IMR-90 (cell line): ENCODE data around the gene ALDH5A1. TPM values are rescaled to one million over a fixed set of nuclear protein-coding genes. Genes with fewer than 3 reads are reported as not detected.

ENCODE experiments used
- ATAC-seq: fragments of 200-7000 bp; cut with Tn5 transposase; 2 replicates; pipeline ENCODE4 v1.9.1; 2020; ENCODE audit warnings: low read depth, mild to moderate bottlenecking, moderate library complexity
- BruUV-seq: library from RNA; stranded (reverse); fragments of 400-500 nt; replicated peaks from 2 replicates; lab custom pipeline; 2021; lab: Mats Ljungman, UMichigan
- CTCF ChIA-PET: fragments of 300-600 bp; formaldehyde crosslinking; extraction: SDS; loops from one replicate; lab custom pipeline; 2021; ENCODE audit warnings: antibody characterized with exemption; lab: Yijun Ruan, JAX
- POLR2A ChIA-PET: fragments of 300-600 bp; sonication (Branson Sonifier 250); formaldehyde crosslinking; loops from one replicate; lab custom pipeline; 2022; ENCODE audit warnings: antibody characterized with exemption; ENCODE audit not compliant: unreplicated experiment; lab: Charles Lee
- DNase-seq: peaks from one replicate; pipeline ENCODE4 v3.0.0; 2013
- H2AFZ ChIP-seq: replicated peaks from 2 replicates; pipeline ENCODE3; 2013; ENCODE audit warnings: low read length, mild to moderate bottlenecking; ENCODE audit not compliant: poor library complexity
- H2AK5ac ChIP-seq: 2 replicates; pipeline ENCODE4 v1.6.1; 2013; ENCODE audit warnings: low read depth, low read length, inconsistent platforms
- H2AK9ac ChIP-seq: replicated peaks from 2 replicates; pipeline ENCODE3; 2013; ENCODE audit warnings: mild to moderate bottlenecking, low read depth, low read length, moderate library complexity; ENCODE audit not compliant: poor library complexity
- H2BK120ac ChIP-seq: 2 replicates; pipeline ENCODE4 v1.6.1; 2013; ENCODE audit warnings: low read depth, low read length, inconsistent platforms
- H2BK15ac ChIP-seq: 3 replicates; pipeline ENCODE4 v1.6.1; 2013; ENCODE audit warnings: low read depth, low read length, inconsistent platforms
- H2BK20ac ChIP-seq: 2 replicates; pipeline ENCODE4 v1.6.1; 2013; ENCODE audit warnings: low read depth, mild to moderate bottlenecking, inconsistent platforms, low read length, moderate library complexity
- H2BK5ac ChIP-seq: 2 replicates; pipeline ENCODE4 v1.6.1; 2013; ENCODE audit warnings: mild to moderate bottlenecking, low read depth, low read length, inconsistent platforms; ENCODE audit not compliant: poor library complexity, severe bottlenecking
- H3K14ac ChIP-seq: replicated peaks from 2 replicates; pipeline ENCODE4 v1.6.1; 2013; ENCODE audit warnings: low read depth, low read length, inconsistent platforms
- H3K18ac ChIP-seq: 2 replicates; pipeline ENCODE4 v1.6.1; 2013; ENCODE audit warnings: low read depth, low read length, control low read depth
- H3K23ac ChIP-seq: 2 replicates; pipeline ENCODE4 v1.6.1; 2013; ENCODE audit warnings: low read depth, low read length, inconsistent platforms
- H3K27ac ChIP-seq: 2 replicates; pipeline ENCODE4 v1.5.1; 2013; ENCODE audit warnings: mild to moderate bottlenecking, control low read depth, low read length; ENCODE audit not compliant: insufficient read depth
- H3K27me3 ChIP-seq: 2 replicates; pipeline ENCODE4 v1.6.1; 2013; ENCODE audit warnings: low read length; ENCODE audit not compliant: control insufficient read depth, insufficient read depth
- H3K36me3 ChIP-seq: 2 replicates; pipeline ENCODE4 v1.6.1; 2013; ENCODE audit warnings: low read length, mixed read lengths; ENCODE audit not compliant: control insufficient read depth, insufficient read depth
- H3K4ac ChIP-seq: 2 replicates; pipeline ENCODE4 v1.6.1; 2013; ENCODE audit warnings: low read depth, low read length, inconsistent platforms
- H3K4me1 ChIP-seq: 2 replicates; pipeline ENCODE4 v1.6.1; 2013; ENCODE audit warnings: low read length, mixed read lengths; ENCODE audit not compliant: control insufficient read depth, insufficient read depth
- H3K4me2 ChIP-seq: 2 replicates; pipeline ENCODE4 v1.6.1; 2013; ENCODE audit warnings: low read depth, mild to moderate bottlenecking, control low read depth, low read length, moderate library complexity
- H3K4me3 ChIP-seq: 2 replicates; pipeline ENCODE4 v1.5.1; 2013; ENCODE audit warnings: low read depth, mild to moderate bottlenecking, control low read depth, low read length, moderate library complexity; ENCODE audit not compliant: insufficient read depth
- H3K56ac ChIP-seq: 2 replicates; pipeline ENCODE4 v1.6.1; 2013; ENCODE audit warnings: low read length, inconsistent platforms; ENCODE audit not compliant: insufficient read depth; ENCODE audit errors: extremely low read depth
- H3K79me1 ChIP-seq, 2 experiments: 2 replicates each; pipeline ENCODE4 v1.6.1; 2013; ENCODE audit warnings: low read length in 2 of 2, inconsistent platforms in 1 of 2, low read depth in 1 of 2
- H3K9ac ChIP-seq: 2 replicates; pipeline ENCODE4 v1.6.1; 2013; ENCODE audit warnings: low read depth, low read length, control low read depth
- H3K9me1 ChIP-seq: 2 replicates; pipeline ENCODE4 v1.6.1; 2013; ENCODE audit warnings: low read length, inconsistent platforms; ENCODE audit not compliant: insufficient read depth
- H3K9me3 ChIP-seq: 2 replicates; pipeline ENCODE4 v1.6.1; 2013; ENCODE audit warnings: low read length; ENCODE audit not compliant: control insufficient read depth, insufficient read depth
- H4K20me1 ChIP-seq: 2 replicates; pipeline ENCODE4 v1.6.1; 2013; ENCODE audit warnings: low read length, inconsistent platforms; ENCODE audit not compliant: insufficient read depth
- H4K5ac ChIP-seq: 2 replicates; pipeline ENCODE4 v1.6.1; 2013; ENCODE audit warnings: mild to moderate bottlenecking, low read depth, low read length, control low read depth
- H4K8ac ChIP-seq, 2 experiments: 2 replicates each; pipeline ENCODE4 v1.6.1; 2013; ENCODE audit warnings: low read depth in 2 of 2, low read length in 2 of 2, control low read depth in 1 of 2, inconsistent platforms in 1 of 2
- H4K91ac ChIP-seq: 2 replicates; pipeline ENCODE4 v1.6.1; 2013; ENCODE audit warnings: low read depth, low read length, inconsistent platforms; ENCODE audit not compliant: insufficient read depth
- BHLHE40 ChIP-seq: fragments of 150-350 bp; IDR thresholded peaks from 2 replicates; pipeline ENCODE4 v1.6.1; 2016; ENCODE audit warnings: mild to moderate bottlenecking, low read depth, low read length
- CEBPB ChIP-seq: IDR thresholded peaks from 2 replicates; pipeline ENCODE4 v1.6.1; 2012; ENCODE audit warnings: low read depth, low read length, improper control_type of control experiment
- CHD1 ChIP-seq: IDR thresholded peaks from 2 replicates; pipeline ENCODE4 v1.6.1; 2012; ENCODE audit warnings: low read depth, low read length, improper control_type of control experiment
- CTCF ChIP-seq: conservative IDR thresholded peaks from 2 replicates; pipeline ENCODE4 v1.5.1; 2012; ENCODE audit warnings: mild to moderate bottlenecking, low read depth, low read length, improper control_type of control experiment
- ELK1 ChIP-seq: fragments of 150-350 bp; IDR thresholded peaks from 2 replicates; pipeline ENCODE4 v1.6.1; 2016; ENCODE audit warnings: low read depth, mild to moderate bottlenecking, low read length, moderate library complexity, borderline replicate concordance
- FOS ChIP-seq: fragments of 150-350 bp; IDR thresholded peaks from 2 replicates; pipeline ENCODE4 v1.6.1; 2016; ENCODE audit warnings: low read depth, low read length
- MAFK ChIP-seq: IDR thresholded peaks from 2 replicates; pipeline ENCODE4 v1.6.1; 2012; ENCODE audit warnings: low read depth, low read length, improper control_type of control experiment
- MAZ ChIP-seq: IDR thresholded peaks from 2 replicates; pipeline ENCODE4 v1.6.1; 2012; ENCODE audit warnings: low read depth, mild to moderate bottlenecking, low read length, improper control_type of control experiment, moderate library complexity, borderline replicate concordance
- MXI1 ChIP-seq: IDR thresholded peaks from 2 replicates; pipeline ENCODE4 v1.6.1; 2012; ENCODE audit warnings: low read depth, mild to moderate bottlenecking, low read length, moderate library complexity, borderline replicate concordance
- NFE2L2 ChIP-seq: fragments of 150-350 bp; IDR thresholded peaks from 2 replicates; pipeline ENCODE4 v1.6.1; 2016; ENCODE audit warnings: low read depth, mild to moderate bottlenecking, low read length
- POLR2A ChIP-seq: IDR thresholded peaks from 2 replicates; pipeline ENCODE4 v1.6.1; 2012; ENCODE audit warnings: mild to moderate bottlenecking, low read depth, low read length
- RAD21 ChIP-seq: IDR thresholded peaks from 2 replicates; pipeline ENCODE4 v1.6.1; 2012; ENCODE audit warnings: low read length, improper control_type of control experiment
- RCOR1 ChIP-seq: IDR thresholded peaks from 2 replicates; pipeline ENCODE4 v1.6.1; 2012; ENCODE audit warnings: mild to moderate bottlenecking, low read length, improper control_type of control experiment; ENCODE audit not compliant: insufficient replicate concordance
- RFX5 ChIP-seq: IDR thresholded peaks from 2 replicates; pipeline ENCODE4 v1.8.0; 2012; ENCODE audit warnings: low read depth, mild to moderate bottlenecking, low read length, moderate library complexity
- SMC3 ChIP-seq: fragments of 150-350 bp; IDR thresholded peaks from 2 replicates; pipeline ENCODE4 v1.6.1; 2016; ENCODE audit warnings: low read depth, mild to moderate bottlenecking, antibody characterized with exemption, low read length, moderate library complexity
- USF2 ChIP-seq: fragments of 150-350 bp; IDR thresholded peaks from 2 replicates; pipeline ENCODE4 v1.6.1; 2017; ENCODE audit warnings: mild to moderate bottlenecking, antibody characterized with exemption, low read length, low read depth
- WGBS, 2 experiments: methylation state at CpG; one replicate each; pipeline versions ENCODE4 v1.1.5 to v1.1.7; 2013; ENCODE audit warnings: missing lambda C conversion rate in 2 of 2; ENCODE audit not compliant: insufficient read length in 1 of 2; ENCODE audit errors: extremely low coverage in 2 of 2; 5-methylcytosine and 5-hydroxymethylcytosine counted together
- dilution Hi-C: fragments of 300-500 bp; cut with HindIII; formaldehyde crosslinking; loops from one replicate; pipeline ENCODE4 v1.14.3; 2018; ENCODE audit warnings: low sequenced_read_pairs; ENCODE audit not compliant: unreplicated experiment
- in situ Hi-C: fragments of 300-500 bp; cut with MboI; formaldehyde crosslinking; loops from 3 replicates; pipeline ENCODE4 v1.14.3; 2019; ENCODE audit warnings: low sequenced_read_pairs, inconsistent platforms, mixed read lengths
- intact Hi-C: fragments of 100-400 bp; cut with micrococcal nuclease; formaldehyde crosslinking; loops from 2 replicates; pipeline ENCODE4 v1.10.0; 2022
- polyA plus RNA-seq, 3 experiments: library from polyadenylated mRNA; depleted of rRNA; stranded (reverse); fragments of >200 nt; gene quantifications; 2 replicates each; pipeline ENCODE4 v1.2.3, GENCODE V29; 2012; ENCODE audit warnings: low replicate concordance in 1 of 3
- total RNA-seq: library from RNA; depleted of rRNA; stranded (reverse); fragments of >200 nt; gene quantifications from 2 replicates; pipeline ENCODE4 v1.2.3, GENCODE V29; 2012

Gene ALDH5A1
- total and polyA plus RNA-seq, 2 of the 4 experiments (the other 2 are of a cell fraction): 0.36 to 0.48 TPM

DNA sequence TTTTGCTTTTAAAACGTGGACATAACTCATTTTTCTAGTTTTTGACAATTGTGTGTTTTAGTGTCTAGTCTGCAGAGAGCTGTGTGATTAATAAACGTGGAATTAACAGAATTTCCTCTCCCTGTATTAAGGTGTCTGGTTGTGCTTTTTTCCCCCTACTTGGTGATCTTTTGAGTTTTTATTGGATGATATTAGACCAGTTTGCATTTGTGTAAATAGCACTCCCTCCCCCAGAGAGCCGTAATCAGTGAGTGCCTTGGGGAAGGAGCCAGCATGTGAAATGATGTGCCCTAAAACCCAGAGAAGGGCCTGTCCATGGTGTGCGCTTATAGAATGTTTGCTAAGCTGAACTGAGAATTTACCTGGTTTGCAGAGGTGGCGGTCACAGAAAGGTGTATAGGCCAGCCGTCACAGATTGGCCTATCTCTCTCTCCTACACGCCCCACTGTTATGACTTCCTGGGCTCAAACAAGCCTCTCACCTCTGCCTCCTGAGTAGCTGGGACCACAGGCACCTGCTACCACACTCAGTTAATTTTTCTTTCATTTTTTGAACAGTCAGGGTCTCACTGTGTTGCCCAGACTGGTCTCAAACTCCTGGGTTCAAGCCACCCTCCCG lies 42.4 kb downstream of the ALDH5A1 start:
- H3K9ac ChIP-seq: no peak overlapping the region
- H3K79me1 ChIP-seq: no peaks in the 10 kb centered on the region
- H4K20me1 ChIP-seq: no peaks in the 10 kb centered on the region
- H3K4me1 ChIP-seq: no peaks in the 10 kb centered on the region
- POLR2A ChIA-PET: no interaction called here
- no peak overlapping the region for H3K4ac ChIP-seq
- no peaks in the 10 kb centered on the region for H3K27me3 ChIP-seq
- no CpG with 5 or more reads among the region's 8 CpGs for WGBS, 2 experiments
- no peak overlapping the region for H4K8ac ChIP-seq
- H4K91ac ChIP-seq: no peak overlapping the region
- H3K4me3 ChIP-seq: no peak overlapping the region
- no peak overlapping the region for H4K5ac ChIP-seq
- H3K36me3 ChIP-seq: no peaks in the 10 kb centered on the region
- no TSS peak for BruUV-seq
- no peak overlapping the region for H2AK5ac ChIP-seq
- H3K23ac ChIP-seq: no peak overlapping the region
- no peak overlapping the region for H3K14ac ChIP-seq
- no peak overlapping the region for H2AK9ac ChIP-seq
- no peak overlapping the region for H3K27ac ChIP-seq
- in situ Hi-C loops (no loop called here), dilution Hi-C loops (no loop called here), intact Hi-C loops (no loop called here)
- no peak overlapping the region for H2BK20ac ChIP-seq
- ATAC-seq (no peak), DNase-seq (no peak)
- H2BK5ac ChIP-seq: no peak overlapping the region
- no peak overlapping the region for H2BK120ac ChIP-seq
- H3K18ac ChIP-seq: no peak overlapping the region
- H3K4me2 ChIP-seq: no peak overlapping the region
- no peaks in the 10 kb centered on the region for H3K9me3 ChIP-seq
- no peak overlapping the region for H2BK15ac ChIP-seq
- no peaks in the 10 kb centered on the region for H3K9me1 ChIP-seq
- TF ChIP-seq MAFK: no peak
- no peak for TF ChIP-seq MAZ
- no peak for TF ChIP-seq BHLHE40
- TF ChIP-seq CHD1: no peak
- TF ChIP-seq CEBPB: no peak
- no peak for TF ChIP-seq MXI1
- TF ChIP-seq FOS: no peak
- TF ChIP-seq POLR2A: no peak
- TF ChIP-seq RCOR1: no peak
- TF ChIP-seq RFX5: no peak
- no peak for TF ChIP-seq USF2
- no peak for TF ChIP-seq SMC3
- TF ChIP-seq NFE2L2: no peak
- no peak for TF ChIP-seq CTCF
- TF ChIP-seq ELK1: no peak
- TF ChIP-seq RAD21: no peak
- CTCF ChIA-PET: interaction anchor here (0.7 to 0.8 kb wide), 2 partner anchors 16 to 25 kb away, joined by 3 read pairs; no protein-coding TSS in a partner anchor
- H3K56ac ChIP-seq: no peak overlapping the region
- no peak overlapping the region for H2AFZ ChIP-seq
